ENCODE data around the gene ACTN1. TPM values are rescaled to one million over a fixed set of nuclear protein-coding genes. Genes with fewer than 3 reads are reported as not detected.

Gene ACTN1
- total and polyA plus RNA-seq, 10 of the 15 experiments (the other 5 are each of a cell fraction or from before 2014, with no cell fraction given) = 0.14 to 39.4 (median 2.6) TPM

DNA sequence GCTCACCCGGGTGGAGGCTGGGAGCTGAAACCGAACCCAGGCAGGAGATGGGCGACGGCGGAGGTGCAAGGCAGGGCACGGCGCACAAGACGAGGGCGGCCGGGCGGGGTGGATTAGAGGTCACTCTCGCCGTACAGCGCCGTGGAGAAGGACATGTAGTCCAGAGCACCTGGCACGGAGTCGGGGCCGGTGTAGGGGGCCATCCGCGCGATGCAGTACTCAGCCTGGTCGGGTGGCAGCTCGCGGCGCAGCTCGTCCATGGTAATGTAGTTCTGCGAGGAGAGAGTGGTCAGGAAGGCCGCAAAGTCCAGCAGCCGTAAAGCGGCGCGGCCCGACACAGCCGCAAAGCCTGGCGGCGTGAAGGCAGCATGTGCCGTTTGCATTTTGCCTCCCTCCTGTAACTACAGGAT, 104.4 kb downstream of the ACTN1 start:
- Histone ChIP-seq H3K27ac (ENCODE audit: control insufficient read depth, insufficient read depth) (no peak overlapping the region), H3K9ac (ENCODE audit: control insufficient read depth, insufficient read depth, low read length) (no peak overlapping the region), H3K27me3 (replicated peaks in 1 of 2; ENCODE audit: control insufficient read depth in 2 of 2, insufficient read depth in 2 of 2, low read length in 1 of 2) (no peaks in the 10 kb centered on the region), H3K4me1 (ENCODE audit: control insufficient read depth, insufficient read depth, low read length) (no peaks in the 10 kb centered on the region), H3K79me2 (ENCODE audit: control insufficient read depth, insufficient read depth, low read length) (no peaks in the 10 kb centered on the region), H2AFZ (ENCODE audit: control insufficient read depth, low read depth, low read length) (no peak overlapping the region), H3K9me3 (replicated peaks; ENCODE audit: control insufficient read depth, insufficient read depth, low read length) (no peaks in the 10 kb centered on the region), H4K20me1 (ENCODE audit: control insufficient read depth, insufficient read depth) (no peaks in the 10 kb centered on the region), H3K36me3 (ENCODE audit: control insufficient read depth in 2 of 2, insufficient read depth in 2 of 2, low read length in 1 of 2) (no peaks in the 10 kb centered on the region; a peak in 2 of 4 replicates), H3K4me2 (ENCODE audit: control insufficient read depth, insufficient read depth) (no peak overlapping the region), H3K4me3 (no peak overlapping the region)
- DNase-seq (ENCODE audit: low read depth, low spot score) = no peak
- in situ Hi-C loops (cut with MboI) = no loop called here
- ChIA-PET SMC1A (ENCODE audit: uncharacterized antibody, unreplicated experiment) (interaction anchor here (0.6 to 0.9 kb wide), 2 partner anchors 8 to 794 kb away, joined by 3 read pairs; no protein-coding TSS in a partner anchor), RAD21 (ENCODE audit: unreplicated experiment) (no interaction called here), CTCF (interaction anchor here (1.1 kb wide), 1 partner anchor 233 kb away, joined by 3 read pairs; no protein-coding TSS in a partner anchor), POLR2A (no interaction called here)
- BruUV-seq (replicated peaks) = no TSS peak
- intact Hi-C loops (cut with micrococcal nuclease; ENCODE audit: unreplicated experiment) = no loop called here
- WGBS (ENCODE audit: insufficient coverage, insufficient replicate concordance, low lambda C conversion rate, missing lambda C conversion rate) = 89% methylated on average over 37 of the region's 37 CpGs
- no peak for FAIRE-seq
- no peak for ATAC-seq
- no peak for TF ChIP-seq CHD1 (IDR thresholded peaks at IDR 0.05; ENCODE audit: low read depth, low read length)
- TF ChIP-seq ZNF24 (IDR thresholded peaks at IDR 0.05) = no peak
- TF ChIP-seq IKZF2 (IDR thresholded peaks at IDR 0.05) = no peak
- no peak for TF ChIP-seq EZH2 (IDR thresholded peaks at IDR 0.05; ENCODE audit: borderline replicate concordance, control insufficient read depth, low read depth, low read length)

DNA sequence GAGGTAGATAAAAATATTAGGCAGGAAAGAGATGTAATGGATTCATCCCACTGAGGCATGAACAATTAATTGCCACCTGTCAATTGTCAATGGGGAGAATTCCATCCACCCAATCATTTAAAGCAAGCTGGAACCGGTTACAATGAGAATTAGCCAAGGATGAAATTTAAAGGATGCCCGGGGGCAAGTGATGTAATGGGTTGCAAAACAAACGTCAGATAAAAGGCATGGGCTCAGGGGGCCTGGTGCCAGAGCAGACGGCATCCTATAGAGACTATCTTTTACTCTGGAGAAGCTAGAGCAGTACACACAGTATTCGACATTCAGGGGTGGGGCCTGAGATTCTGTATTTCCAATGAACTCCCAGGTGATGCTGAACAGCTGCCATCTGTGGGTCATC, 105.7 kb downstream of the ACTN1 start:
- H3K36me3 ChIP-seq (ENCODE audit: control insufficient read depth in 2 of 2, insufficient read depth in 2 of 2, low read length in 1 of 2) = no peaks in the 10 kb centered on the region; a peak in 1 of 4 replicates
- H2AFZ ChIP-seq (ENCODE audit: control insufficient read depth, low read depth, low read length) = no peak overlapping the region
- DNase-seq (ENCODE audit: low read depth, low spot score) = no peak
- H3K79me2 ChIP-seq (ENCODE audit: control insufficient read depth, insufficient read depth, low read length) = no peaks in the 10 kb centered on the region
- intact Hi-C loops (cut with micrococcal nuclease; ENCODE audit: unreplicated experiment) = no loop called here
- no peaks in the 10 kb centered on the region for H3K9me3 ChIP-seq (replicated peaks; ENCODE audit: control insufficient read depth, insufficient read depth, low read length)
- ChIA-PET CTCF (interaction anchor here (1.0 to 1.1 kb wide), 3 partner anchors 11 to 38 kb away, joined by 3 to 5 read pairs (median 5); no protein-coding TSS in a partner anchor), SMC1A (ENCODE audit: uncharacterized antibody, unreplicated experiment) (no interaction called here), RAD21 (ENCODE audit: unreplicated experiment) (no interaction called here), POLR2A (no interaction called here)
- in situ Hi-C loops (cut with MboI) = no loop called here
- no peaks in the 10 kb centered on the region for H3K27me3 ChIP-seq (replicated peaks in 1 of 2; ENCODE audit: control insufficient read depth in 2 of 2, insufficient read depth in 2 of 2, low read length in 1 of 2)
- FAIRE-seq = no peak
- H3K4me2 ChIP-seq (ENCODE audit: control insufficient read depth, insufficient read depth) = no peak overlapping the region
- H3K27ac ChIP-seq (ENCODE audit: control insufficient read depth, insufficient read depth) = no peak overlapping the region
- TF ChIP-seq IRF4 (IDR thresholded peaks at IDR 0.05; ENCODE audit: low read depth, low read length) (no peak), BCLAF1 (IDR thresholded peaks at IDR 0.05) (no peak), SREBF2 (IDR thresholded peaks at IDR 0.05; ENCODE audit: low read length) (no peak), ZNF687 (IDR thresholded peaks at IDR 0.05) (no peak), ZNF622 (IDR thresholded peaks at IDR 0.05) (no peak), EZH2 (IDR thresholded peaks at IDR 0.05; ENCODE audit: borderline replicate concordance, control insufficient read depth, low read depth, low read length) (no peak)
- 41% methylated on average over 5 of the region's 5 CpGs for WGBS (ENCODE audit: insufficient coverage, insufficient replicate concordance, low lambda C conversion rate, missing lambda C conversion rate)
- H3K4me1 ChIP-seq (ENCODE audit: control insufficient read depth, insufficient read depth, low read length) = no peaks in the 10 kb centered on the region
- no peak overlapping the region for H3K4me3 ChIP-seq
- no peaks in the 10 kb centered on the region for H4K20me1 ChIP-seq (ENCODE audit: control insufficient read depth, insufficient read depth)
- no peak overlapping the region for H3K9ac ChIP-seq (ENCODE audit: control insufficient read depth, insufficient read depth, low read length)
- BruUV-seq (replicated peaks) = no TSS peak
- ATAC-seq = no peak

All from GM12878 (cell line).